Activated T-cell treated with anti-CD3 and anti-CD28 coated beads, Interleukin-2, amount 50 U/mL, for 72 hours (primary cell): ENCODE results near the gene SOCS1. TPM values are rescaled to one million over a fixed set of nuclear protein-coding genes. Genes with fewer than 3 reads are reported as not detected.
"Not testable (repeated sequence)": the region's sequence is repeated elsewhere in the genome, so short reads cannot be mapped to it uniquely, and the experiment has no call there.

Source experiments
- ATAC-seq, 2 donors: fragments of 150-1000 bp; cut with Tn5 transposase; replicated peaks in 1 of 2; 2 replicates each; pipeline ENCODE4 v1.10.0; 2021; ENCODE audit warnings: moderate library complexity in 2 of 2, mild to moderate bottlenecking in 1 of 2
- DNase-seq, 2 donors: peaks; one replicate each; pipeline ENCODE4 v3.0.0; 2021 to 2022; ENCODE audit warnings: mixed read lengths in 1 of 2
- H3K27ac Mint-ChIP-seq: one replicate; pipeline ENCODE4 v1.8.0; 2022; ENCODE audit warnings: mild to moderate bottlenecking, moderate library complexity, mixed read lengths
- H3K27me3 Mint-ChIP-seq: one replicate; pipeline ENCODE4 v1.8.0; 2022; ENCODE audit warnings: low read depth, mixed read lengths
- H3K36me3 Mint-ChIP-seq, 2 donors: one replicate each; pipeline ENCODE4 v1.8.0; 2022; ENCODE audit warnings: mixed read lengths in 2 of 2, mild to moderate bottlenecking in 1 of 2; ENCODE audit not compliant: insufficient read depth in 2 of 2
- H3K4me1 Mint-ChIP-seq: one replicate; pipeline ENCODE4 v1.8.0; 2022; ENCODE audit warnings: low read depth, mixed read lengths
- H3K4me3 Mint-ChIP-seq, 2 donors: one replicate each; pipeline ENCODE4 v1.8.0; 2022; ENCODE audit warnings: mild to moderate bottlenecking in 2 of 2, mixed read lengths in 2 of 2, moderate library complexity in 2 of 2
- H3K9me3 Mint-ChIP-seq, 2 donors: one replicate each; pipeline ENCODE4 v1.8.0; 2022; ENCODE audit warnings: mixed read lengths in 2 of 2
- total RNA-seq, 2 donors: library from RNA; stranded (reverse); gene quantifications; one replicate each; pipeline ENCODE4 v1.2.3, GENCODE V29; 2022

The SOCS1 gene
- total RNA-seq, 2 donors from 2014 or later, result 93.7 to 126 TPM

GRCh38 chr16:11296351-11296705, 40.3 kb upstream of the SOCS1 start:
- Mint-ChIP-seq H3K9me3 (no peaks in the 10 kb centered on the region), H3K27me3 (no peaks in the 10 kb centered on the region), H3K4me1 (peaks cover 59% of the 10 kb centered on the region), H3K27ac (no peak overlapping the region), H3K36me3 (no peaks in the 10 kb centered on the region), H3K4me3 (no peak overlapping the region)
- DNase-seq (no peak), ATAC-seq (no peak)

DNA sequence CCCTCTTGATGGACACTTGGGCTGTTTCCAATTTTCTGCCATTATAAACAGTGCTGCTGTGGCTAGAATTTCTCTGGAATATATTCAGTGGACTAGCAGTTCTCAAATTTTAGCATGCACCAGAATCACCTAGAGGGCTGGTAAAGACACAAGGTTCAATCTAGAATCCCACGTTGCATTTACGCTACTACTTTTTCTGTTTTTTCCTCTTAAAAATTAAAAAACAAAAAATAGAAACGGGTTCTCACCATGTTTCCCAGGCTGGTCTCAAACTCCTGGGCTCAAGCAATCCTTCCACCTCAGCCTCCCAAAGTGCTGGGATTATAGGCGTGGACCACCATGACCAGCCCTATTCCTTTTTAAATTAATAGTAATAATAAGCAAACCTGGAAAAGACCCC, 39.7 kb upstream of the SOCS1 start:
- ATAC-seq (no peak), DNase-seq (no peak)
- no peak overlapping the region for H3K4me3 Mint-ChIP-seq
- H3K4me1 Mint-ChIP-seq, result peaks cover 59% of the 10 kb centered on the region
- no peaks in the 10 kb centered on the region for H3K9me3 Mint-ChIP-seq
- H3K27me3 Mint-ChIP-seq, result no peaks in the 10 kb centered on the region
- no peaks in the 10 kb centered on the region for H3K36me3 Mint-ChIP-seq
- H3K27ac Mint-ChIP-seq, result no peak overlapping the region

- Mint-ChIP-seq H3K27ac (no peak overlapping the region), H3K36me3 (no peaks in the 10 kb centered on the region), H3K9me3 (no peaks in the 10 kb centered on the region), H3K4me1 (peaks cover 45% of the 10 kb centered on the region), H3K27me3 (peaks cover 7% of the 10 kb centered on the region), H3K4me3 (no peak overlapping the region)
- DNase-seq (no peak), ATAC-seq (no peak)
Observed at GRCh38 chr16:11292076-11292748, 36.2 kb upstream of the SOCS1 start.

DNA sequence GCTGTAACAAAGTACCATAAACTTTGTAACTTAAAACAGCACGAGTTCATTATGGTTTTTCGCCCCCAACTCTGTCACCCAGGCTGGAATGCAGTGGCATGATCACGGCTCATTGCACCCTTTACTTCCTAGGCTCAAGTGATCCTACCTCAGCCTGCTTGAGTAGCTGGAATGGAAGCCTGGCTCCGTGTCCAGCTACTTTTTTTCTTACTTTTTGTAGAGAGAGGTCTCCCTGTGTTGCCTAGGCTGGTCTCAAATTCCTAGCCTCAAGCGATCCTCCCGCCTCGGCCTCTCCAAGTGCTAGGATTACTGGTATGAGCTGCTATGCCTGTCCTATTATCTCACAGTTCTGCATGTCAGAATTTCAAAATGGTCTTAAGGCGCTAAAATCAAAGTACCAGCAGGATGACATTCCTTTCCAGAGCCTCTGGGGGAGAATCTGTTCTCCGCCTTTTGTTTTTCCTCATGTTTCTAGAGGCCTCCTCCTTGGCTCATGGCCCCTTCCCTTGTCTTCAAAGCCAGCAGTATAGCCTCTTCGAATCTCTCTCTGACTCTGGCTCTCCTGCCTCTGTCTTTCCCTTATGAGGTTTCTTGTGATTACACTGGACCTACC, 35.2 kb upstream of the SOCS1 start:
- H3K4me1 Mint-ChIP-seq, result peaks cover 45% of the 10 kb centered on the region

GRCh38 chr16:11290102-11290893, 34.3 kb upstream of the SOCS1 start:
- H3K4me1 Mint-ChIP-seq, result peaks cover 53% of the 10 kb centered on the region
- DNase-seq (no peak), ATAC-seq (no peak)
- H3K27ac Mint-ChIP-seq, result no peak overlapping the region
- H3K9me3 Mint-ChIP-seq, result no peaks in the 10 kb centered on the region
- no peak overlapping the region for H3K4me3 Mint-ChIP-seq
- no peaks in the 10 kb centered on the region for H3K36me3 Mint-ChIP-seq
- H3K27me3 Mint-ChIP-seq, result peaks cover 7% of the 10 kb centered on the region

More for the DNA sequence above, 35.2 kb upstream of the SOCS1 start:
- peaks cover 7% of the 10 kb centered on the region for H3K27me3 Mint-ChIP-seq
- ATAC-seq (no peak), DNase-seq (no peak)
- no peaks in the 10 kb centered on the region for H3K36me3 Mint-ChIP-seq
- no peak overlapping the region for H3K27ac Mint-ChIP-seq
- no peak overlapping the region for H3K4me3 Mint-ChIP-seq
- H3K9me3 Mint-ChIP-seq, result no peaks in the 10 kb centered on the region

DNA sequence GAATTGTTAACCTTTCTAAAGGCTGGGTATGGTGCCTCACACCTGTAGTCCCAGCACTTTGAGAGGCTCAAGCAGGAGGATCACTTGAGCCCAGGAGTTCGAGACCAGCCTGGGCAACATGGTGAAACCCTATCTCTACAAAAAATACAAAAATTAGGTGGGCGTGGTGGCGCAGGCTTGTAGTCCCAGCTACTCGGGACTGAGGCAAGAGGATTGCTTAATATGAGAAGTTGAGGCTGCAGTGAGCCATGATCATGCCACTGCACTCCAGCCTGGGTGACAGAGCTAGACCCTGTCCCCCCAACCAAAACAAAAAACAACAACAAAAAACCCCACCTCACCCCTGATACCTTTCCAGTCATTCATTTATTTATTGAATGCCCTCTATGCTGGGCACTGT, 33.7 kb upstream of the SOCS1 start:
- peaks cover 55% of the 10 kb centered on the region for H3K4me1 Mint-ChIP-seq
- H3K9me3 Mint-ChIP-seq, H3K27ac Mint-ChIP-seq, DNase-seq, H3K36me3 Mint-ChIP-seq, ATAC-seq, H3K27me3 Mint-ChIP-seq, H3K4me3 Mint-ChIP-seq: not testable (repeated sequence)

- Mint-ChIP-seq H3K27me3 (peaks cover 7% of the 10 kb centered on the region), H3K9me3 (no peaks in the 10 kb centered on the region), H3K4me1 (peaks cover 51% of the 10 kb centered on the region), H3K36me3 (no peaks in the 10 kb centered on the region), H3K27ac (no peak overlapping the region), H3K4me3 (no peak overlapping the region)
- DNase-seq (no peak), ATAC-seq (no peak)
Observed at GRCh38 chr16:11289202-11289601, 33.2 kb upstream of the SOCS1 start.

GRCh38 chr16:11285842-11286241, 29.8 kb upstream of the SOCS1 start:
- peak overlapping the region; percentile 26 for H3K27ac Mint-ChIP-seq
- peak; percentile 59 to 68 for ATAC-seq

GRCh38 chr16:11283820-11284248, 27.8 kb upstream of the SOCS1 start:
- Mint-ChIP-seq H3K4me1 (peaks cover 40% of the 10 kb centered on the region), H3K36me3 (no peaks in the 10 kb centered on the region), H3K27ac (no peak overlapping the region)

More at GRCh38 chr16:11285842-11286241, 29.8 kb upstream of the SOCS1 start:
- no peaks in the 10 kb centered on the region for H3K36me3 Mint-ChIP-seq
- no peaks in the 10 kb centered on the region for H3K9me3 Mint-ChIP-seq
- H3K4me3 Mint-ChIP-seq, result peak overlapping the region; percentile 48 to 51
- H3K4me1 Mint-ChIP-seq, result peaks cover 40% of the 10 kb centered on the region
- peaks cover 19% of the 10 kb centered on the region for H3K27me3 Mint-ChIP-seq
- no peak for DNase-seq

DNA sequence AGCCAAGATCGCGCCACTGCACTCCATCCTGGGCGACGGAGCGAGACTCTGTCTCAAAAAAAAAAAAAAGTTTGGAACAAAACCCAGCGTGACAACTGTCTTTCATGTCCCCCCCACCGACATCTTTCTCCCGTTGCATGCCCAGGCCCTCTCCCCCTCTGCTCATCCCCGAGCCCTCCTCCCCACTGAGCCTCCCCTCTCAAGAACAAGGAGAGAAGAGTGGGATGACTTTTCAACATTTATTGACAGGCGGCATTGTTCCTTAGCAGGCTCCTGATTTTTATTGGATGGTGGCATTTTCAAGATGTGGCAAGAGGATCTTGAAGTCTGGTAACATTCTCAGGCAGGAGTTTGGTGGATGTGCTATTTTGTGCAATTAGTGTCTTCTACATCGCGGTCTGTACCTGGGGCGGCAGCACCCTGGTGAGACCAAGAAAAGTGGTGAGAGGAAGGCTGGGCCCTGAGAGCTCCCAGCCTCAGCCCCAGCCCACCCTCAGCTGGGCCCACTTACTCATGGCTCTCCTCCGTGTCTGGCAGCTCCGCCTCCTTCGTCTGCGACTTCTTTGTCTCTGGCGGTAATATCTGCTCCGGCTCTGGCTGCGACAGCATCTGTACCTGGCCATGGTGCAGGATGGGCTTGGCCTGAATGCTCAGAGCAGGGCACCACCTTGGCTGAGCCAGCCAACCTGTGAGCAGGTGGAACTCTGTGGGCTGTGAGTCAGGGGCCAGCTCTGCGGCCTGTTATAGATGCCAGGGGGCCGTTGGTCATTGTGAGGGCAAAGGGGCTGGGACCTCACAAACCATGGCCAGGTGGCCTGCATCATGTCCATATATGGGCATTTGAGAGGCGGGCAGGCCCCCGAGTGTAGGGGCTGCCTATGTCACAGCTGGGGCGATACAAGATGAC, 24.9 kb upstream of the SOCS1 start, which contains the start of gene PRM1:
PRM1 (minus strand) TSS at position 715 of the 907 bp plus-strand sequence; CDS start at position 623, 92 bp downstream.
- peaks cover 15% of the 10 kb centered on the region for H3K4me1 Mint-ChIP-seq
- no peaks in the 10 kb centered on the region for H3K36me3 Mint-ChIP-seq
- peaks cover 11% of the 10 kb centered on the region for H3K27me3 Mint-ChIP-seq
- DNase-seq (no peak), ATAC-seq (no peak)
- H3K9me3 Mint-ChIP-seq, result no peaks in the 10 kb centered on the region
- no peak within 1 kb of the TSS for H3K27ac Mint-ChIP-seq
- H3K4me3 Mint-ChIP-seq, result no peak within 1 kb of the TSS

More at GRCh38 chr16:11283820-11284248, 27.8 kb upstream of the SOCS1 start:
- Mint-ChIP-seq H3K9me3 (no peaks in the 10 kb centered on the region), H3K4me3 (no peak overlapping the region), H3K27me3 (peaks cover 16% of the 10 kb centered on the region)
- ATAC-seq (no peak), DNase-seq (no peak)

DNA sequence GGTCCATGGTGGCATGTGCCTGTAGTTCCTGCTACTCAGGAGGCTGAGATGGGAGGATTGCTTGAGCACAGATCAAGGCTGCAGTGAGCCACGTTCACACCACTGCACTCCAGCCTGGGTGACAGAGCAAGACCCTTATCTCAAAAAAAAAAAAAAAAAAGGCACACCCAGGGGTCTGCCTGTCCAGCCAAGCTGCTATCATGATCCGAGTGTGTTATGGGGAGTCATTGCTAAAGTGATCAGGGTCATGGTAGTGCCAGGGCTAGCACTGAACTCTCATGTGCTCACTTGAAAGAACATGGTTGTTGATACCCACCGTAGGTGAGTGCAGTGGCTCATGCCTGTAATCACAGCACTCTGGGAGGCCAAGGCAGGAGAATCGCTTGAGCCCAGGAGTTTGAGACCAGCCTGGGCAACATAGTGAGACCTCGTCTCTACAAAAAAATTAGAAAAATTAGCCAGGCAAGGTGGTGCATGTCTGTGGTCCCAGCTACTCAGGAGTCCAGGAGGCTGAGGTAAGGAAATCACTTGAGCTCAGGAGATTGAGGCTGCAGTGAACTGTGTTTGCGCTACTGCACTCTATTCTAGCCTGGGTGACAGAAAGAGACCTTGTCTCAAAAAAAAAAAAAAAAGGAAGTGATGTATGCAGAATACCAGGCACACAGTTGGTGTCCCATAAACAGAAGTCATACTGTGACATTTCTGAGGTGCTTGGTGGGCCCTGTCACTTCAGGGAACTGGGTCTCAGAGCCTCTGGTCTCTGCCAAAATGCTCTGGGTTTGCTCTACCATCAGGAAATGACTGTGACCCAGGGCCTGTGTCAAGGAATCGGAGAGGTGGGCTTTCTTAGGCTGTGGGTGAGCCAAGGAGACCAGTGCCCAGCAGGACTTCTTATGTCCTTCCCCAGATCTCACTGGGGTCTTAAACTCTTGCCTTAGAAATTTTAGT, 23.0 kb upstream of the SOCS1 start:
- peaks cover 5% of the 10 kb centered on the region for H3K4me1 Mint-ChIP-seq
- peak in 1 of 2 donors; percentile 39 for ATAC-seq
- no peaks in the 10 kb centered on the region for H3K36me3 Mint-ChIP-seq
- peak overlapping the region; percentile 5 for H3K27ac Mint-ChIP-seq
- peaks cover 11% of the 10 kb centered on the region for H3K27me3 Mint-ChIP-seq
- DNase-seq, result no peak
- H3K4me3 Mint-ChIP-seq, result no peak overlapping the region
- H3K9me3 Mint-ChIP-seq, result no peaks in the 10 kb centered on the region
